HEK293T (cell line): ENCODE results near the gene KIF1A.

Experiments used
- FOXK2 ChIP-seq: fragments of 450-650 bp; IDR thresholded peaks from 2 replicates; pipeline ENCODE4 v1.6.1; 2016; ENCODE audit warnings: mild to moderate bottlenecking
- NFRKB ChIP-seq: fragments of 450-650 bp; IDR thresholded peaks from 2 replicates; pipeline ENCODE4 v1.6.1; 2016; ENCODE audit warnings: mild to moderate bottlenecking, moderate library complexity

- TF ChIP-seq NFRKB, result no peak
- no peak for TF ChIP-seq FOXK2
Measured at GRCh38 chr2:240750409-240750808, 69.6 kb downstream of the KIF1A start.
